ENCODE results near the gene ERC2.

DNA sequence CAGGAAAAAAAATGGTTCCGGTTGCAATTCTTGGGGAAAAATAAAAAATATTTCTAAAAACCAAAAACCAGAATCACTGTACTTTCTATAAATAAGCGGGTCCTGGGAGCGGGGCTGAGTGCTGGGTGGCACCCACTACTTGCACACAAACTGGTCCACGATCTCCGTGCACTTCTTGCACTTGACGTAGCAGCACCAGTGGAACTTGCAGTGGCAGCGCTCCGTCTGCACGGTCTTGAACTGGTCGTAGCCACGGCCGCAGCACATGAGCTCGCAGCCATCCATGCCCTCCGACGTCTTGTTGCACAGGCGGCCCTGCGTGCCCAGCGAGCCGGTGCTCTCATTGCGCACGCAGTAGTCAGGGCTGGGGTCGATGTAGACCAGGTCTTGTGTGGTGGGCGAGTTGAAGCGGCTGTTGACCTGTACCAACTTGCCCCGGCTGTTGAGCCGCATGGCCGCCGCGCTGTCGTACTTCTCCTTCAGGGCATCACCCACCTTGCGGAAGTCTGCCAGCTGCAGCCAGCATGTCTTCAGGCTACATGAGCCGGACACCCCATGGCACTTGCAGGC is 998.2 kb downstream of the ERC2 start:
- TF ChIP-seq POLR2A (IDR thresholded peaks at IDR 0.05; ENCODE audit: low read depth, low read length), result no peak
- TF ChIP-seq POLR2AphosphoS5 (IDR thresholded peaks at IDR 0.05; ENCODE audit: low read depth, low read length), result no peak
- TF ChIP-seq TAF1 (IDR thresholded peaks at IDR 0.05; ENCODE audit: low read depth, low read length), result no peak
- no peak for TF ChIP-seq POU2F2 (IDR thresholded peaks at IDR 0.05; ENCODE audit: low read depth, low read length)
- TF ChIP-seq SPI1 (IDR thresholded peaks at IDR 0.05; ENCODE audit: low read depth, low read length), result no peak
